Activated CD8-positive, alpha-beta memory T cell treated with anti-CD3 and anti-CD28 coated beads, Interleukin-2, amount 50 U/mL, for 1 hour (primary cell): Measurements from ENCODE around the gene MANSC1.
"Not testable (repeated sequence)": the region's sequence is repeated elsewhere in the genome, so short reads cannot be mapped to it uniquely, and the experiment has no call there.

Source experiments
- DNase-seq: peaks from one replicate; pipeline ENCODE4 v3.0.0-alpha.2; 2020; ENCODE audit errors: extremely low read depth

MANSC1 gene

GRCh38 chr12:12365931-12366431 is 15.9 kb upstream of the MANSC1 start:
- DNase-seq: no peak

- DNase-seq: no peak
These were observed 15.4 kb upstream of the MANSC1 start for GRCh38 chr12:12365446-12365802.

- no peak for DNase-seq
These were observed 14.9 kb upstream of the MANSC1 start for GRCh38 chr12:12364787-12365445.

GRCh38 chr12:12358528-12358927 is 8.5 kb upstream of the MANSC1 start:
- DNase-seq: no peak

GRCh38 chr12:12357719-12358461 is 7.8 kb upstream of the MANSC1 start:
- no peak for DNase-seq

GRCh38 chr12:12356896-12357718 is 7.1 kb upstream of the MANSC1 start, which contains the start of gene BORCS5:
BORCS5 (plus strand) TSS chr12:12357078; CDS start chr12:12357452, 374 bp downstream.
- peak; percentile 92 for DNase-seq

- DNase-seq: no peak
These were observed 6.4 kb upstream of the MANSC1 start for GRCh38 chr12:12356467-12356895.

- no peak for DNase-seq
These were observed 3.8 kb upstream of the MANSC1 start for GRCh38 chr12:12353807-12354206.

- no peak for DNase-seq
These were observed 3.2 kb upstream of the MANSC1 start for GRCh38 chr12:12353276-12353675.

- DNase-seq: not testable (repeated sequence)
These were observed 1.6 kb upstream of the MANSC1 start for GRCh38 chr12:12351468-12352185.

- no peak for DNase-seq
These were observed 924 bp upstream of the MANSC1 start for GRCh38 chr12:12350868-12351463.

GRCh38 chr12:12338527-12339168 is 11.4 kb downstream of the MANSC1 start:
- DNase-seq: no peak

GRCh38 chr12:12336511-12336910 is 13.5 kb downstream of the MANSC1 start:
- no peak for DNase-seq

- no peak for DNase-seq
These were observed 14.0 kb downstream of the MANSC1 start for GRCh38 chr12:12336049-12336411.

GRCh38 chr12:12334367-12335040 is 15.5 kb downstream of the MANSC1 start:
- no peak for DNase-seq

- DNase-seq: no peak
These were observed 16.4 kb downstream of the MANSC1 start for GRCh38 chr12:12333407-12334366.

- DNase-seq: no peak
These were observed 18.1 kb downstream of the MANSC1 start for GRCh38 chr12:12331896-12332295.

GRCh38 chr12:12331244-12331771 is 18.7 kb downstream of the MANSC1 start:
- DNase-seq: no peak

GRCh38 chr12:12327802-12328201 is 22.2 kb downstream of the MANSC1 start:
- no peak for DNase-seq
